PC-3 (cell line): ENCODE measurements around the gene LRRC3.

Experiments used
- CTCF ChIP-seq: fragments of 300-600 bp; sonication (generic); conservative IDR thresholded peaks from 2 replicates; pipeline ENCODE4 v1.5.1; 2017; ENCODE audit warnings: antibody characterized with exemption, low read depth, mild to moderate bottlenecking, low read length
- EZH2 ChIP-seq: fragments of 300-600 bp; sonication (generic); IDR thresholded peaks from one replicate; pipeline ENCODE4 v1.6.1; 2017; ENCODE audit warnings: antibody characterized with exemption, mild to moderate bottlenecking, low read length; ENCODE audit not compliant: unreplicated experiment
- EZH2phosphoT487 ChIP-seq: fragments of 300-600 bp; sonication (generic); IDR thresholded peaks from 2 replicates; pipeline ENCODE4 v1.6.1; 2018; ENCODE audit warnings: mild to moderate bottlenecking, antibody characterized with exemption, low read length, borderline replicate concordance

- TF ChIP-seq CTCF (no peak), EZH2phosphoT487 (no peak), EZH2 (no peak)
Observed at GRCh38 chr21:44437371-44437695, 18.0 kb upstream of the LRRC3 start.
